22Rv1 (cell line): ENCODE results near the gene HOXA3.

ENCODE experiments used
- H3K27ac ChIP-seq: fragments of 450-650 bp; 2 replicates; pipeline ENCODE4 v1.5.1; 2017
- CTCF ChIP-seq: fragments of 450-650 bp; IDR thresholded peaks from 2 replicates; pipeline ENCODE4 v1.5.1; 2017; ENCODE audit warnings: mild to moderate bottlenecking
- ZFX ChIP-seq: fragments of 450-650 bp; IDR thresholded peaks from 2 replicates; pipeline ENCODE4 v1.6.1; 2017; ENCODE audit warnings: antibody characterized with exemption, borderline replicate concordance

HOXA3 gene

GRCh38 chr7:27148031-27148755 lies 4.2 kb downstream of the HOXA3 start:
- H3K27ac ChIP-seq = no peak overlapping the region
- TF ChIP-seq CTCF (no peak), ZFX (no peak)

- TF ChIP-seq CTCF (no peak), ZFX (no peak)
- no peak within 1 kb of the TSS for H3K27ac ChIP-seq
These were observed 5.0 kb downstream of the HOXA3 start, which contains the start of gene HOXA6 for GRCh38 chr7:27147199-27148030. Gene HOXA6 (minus strand): TSS chr7:27147774. CDS start chr7:27147749, 25 bp downstream.

- TF ChIP-seq ZFX = no peak
- TF ChIP-seq CTCF = no peak
- no peak overlapping the region for H3K27ac ChIP-seq
These were observed 5.7 kb downstream of the HOXA3 start for GRCh38 chr7:27146491-27147198.

- no peak for TF ChIP-seq ZFX
- TF ChIP-seq CTCF = no peak
- no peak overlapping the region for H3K27ac ChIP-seq
These were observed 6.4 kb downstream of the HOXA3 start for GRCh38 chr7:27145914-27146412.

GRCh38 chr7:27145165-27145913 lies 7.0 kb downstream of the HOXA3 start:
- H3K27ac ChIP-seq = no peak overlapping the region
- no peak for TF ChIP-seq ZFX
- TF ChIP-seq CTCF = no peak

GRCh38 chr7:27144781-27145164 lies 7.6 kb downstream of the HOXA3 start:
- H3K27ac ChIP-seq = no peak overlapping the region
- no peak for TF ChIP-seq CTCF
